Measurements from ENCODE around the gene EPHA8.

- no peak for TF ChIP-seq GATA2 (IDR thresholded peaks at IDR 0.05; ENCODE audit: low read depth, low read length)
- TF ChIP-seq GATA3 (IDR thresholded peaks at IDR 0.05; ENCODE audit: low read depth, low read length), result no peak
Observed at GRCh38 chr1:22637907-22638445, 74.7 kb downstream of the EPHA8 start.
